HG02852 (cell line): ENCODE data around the gene FTL.

ENCODE experiments used
- ATAC-seq: cut with Tn5 transposase; IDR thresholded peaks from one replicate; pipeline ENCODE4 v1.9.1; 2021; ENCODE audit warnings: mild to moderate bottlenecking, moderate library complexity; ENCODE audit not compliant: unreplicated experiment

Gene FTL

DNA sequence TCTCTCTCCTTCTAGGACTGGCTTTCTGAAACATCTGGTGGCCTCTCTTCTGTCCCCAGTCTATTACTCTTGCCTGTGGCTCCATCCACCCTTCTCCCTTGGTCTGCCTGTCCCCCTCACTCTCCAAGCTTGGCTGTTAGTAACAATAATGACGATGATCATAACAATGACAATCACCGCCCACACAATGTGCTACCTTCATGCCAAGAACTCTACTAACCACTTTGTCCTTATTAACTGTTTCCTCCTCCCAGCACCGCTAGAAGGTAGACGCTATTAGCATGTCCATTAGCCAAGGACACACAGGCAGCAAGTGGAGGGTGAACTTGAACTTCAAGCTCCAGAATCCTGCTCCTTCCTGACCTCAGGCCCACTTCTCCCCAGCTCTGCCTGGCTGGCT, 25.3 kb downstream of the FTL start:
- no peak for ATAC-seq

DNA sequence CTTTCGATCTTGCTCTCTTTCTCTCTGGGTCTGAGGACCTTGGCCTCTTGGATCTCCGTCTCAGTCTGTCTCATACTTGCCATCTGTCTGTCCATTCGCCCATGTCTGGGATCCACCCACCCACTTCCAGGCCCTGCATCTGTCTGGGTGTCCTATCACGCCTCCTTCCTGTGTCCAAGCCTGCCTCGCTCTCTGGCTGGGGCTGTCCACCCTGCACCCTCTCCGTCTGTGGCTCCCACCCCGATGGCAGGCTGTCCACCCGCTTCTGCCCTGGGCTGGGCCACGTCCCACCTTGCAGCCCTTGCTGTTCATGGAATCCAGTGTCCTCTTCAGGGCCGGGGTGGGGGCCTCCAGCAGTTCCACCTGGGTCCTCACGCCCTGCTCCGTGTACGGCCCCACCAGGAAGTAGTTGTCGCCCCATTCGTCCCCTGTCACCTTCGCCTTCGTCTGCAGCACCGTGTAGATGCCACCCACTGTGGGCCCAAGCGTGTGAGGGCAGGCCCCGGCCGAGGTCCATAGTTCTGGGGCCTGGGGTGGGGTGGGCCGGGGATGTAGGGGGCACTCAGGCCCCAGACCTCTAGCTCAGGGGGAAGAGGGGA, 26.0 kb downstream of the FTL start:
- ATAC-seq, result no peak

DNA sequence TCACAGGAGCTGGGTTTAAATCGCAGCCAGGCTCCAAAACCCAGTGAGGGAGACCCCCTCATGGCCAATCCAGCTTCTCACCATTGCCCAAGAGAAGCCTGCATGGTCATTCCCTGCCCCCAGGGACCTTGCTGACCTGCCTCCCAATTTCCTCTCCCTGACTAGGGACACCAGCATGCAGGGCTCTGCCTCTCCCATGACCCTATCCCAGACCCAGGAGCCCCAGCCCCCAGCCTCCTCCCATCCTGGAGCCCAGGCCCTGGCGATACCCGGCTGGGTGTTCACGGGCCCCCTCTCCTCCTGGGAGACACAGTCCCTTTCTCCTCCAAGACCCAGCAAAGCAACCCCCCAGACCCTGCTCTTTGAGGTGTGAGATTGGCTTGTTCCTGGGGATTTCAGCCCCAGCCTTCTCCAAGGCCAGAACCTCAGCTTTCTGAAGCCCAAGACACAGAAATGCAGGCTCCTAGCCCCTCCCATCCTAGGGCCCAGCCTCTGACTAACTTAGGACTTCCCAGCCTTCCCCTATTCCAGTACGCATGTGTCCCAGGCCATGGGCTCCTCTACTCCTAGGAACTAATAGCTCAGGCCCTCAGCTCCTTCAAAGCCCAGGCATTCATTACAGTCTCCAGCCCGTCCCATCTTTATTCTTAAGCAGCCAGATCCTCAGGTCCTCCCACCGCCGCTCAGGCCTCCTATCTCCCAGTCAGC, 26.9 kb downstream of the FTL start:
- no peak for ATAC-seq

DNA sequence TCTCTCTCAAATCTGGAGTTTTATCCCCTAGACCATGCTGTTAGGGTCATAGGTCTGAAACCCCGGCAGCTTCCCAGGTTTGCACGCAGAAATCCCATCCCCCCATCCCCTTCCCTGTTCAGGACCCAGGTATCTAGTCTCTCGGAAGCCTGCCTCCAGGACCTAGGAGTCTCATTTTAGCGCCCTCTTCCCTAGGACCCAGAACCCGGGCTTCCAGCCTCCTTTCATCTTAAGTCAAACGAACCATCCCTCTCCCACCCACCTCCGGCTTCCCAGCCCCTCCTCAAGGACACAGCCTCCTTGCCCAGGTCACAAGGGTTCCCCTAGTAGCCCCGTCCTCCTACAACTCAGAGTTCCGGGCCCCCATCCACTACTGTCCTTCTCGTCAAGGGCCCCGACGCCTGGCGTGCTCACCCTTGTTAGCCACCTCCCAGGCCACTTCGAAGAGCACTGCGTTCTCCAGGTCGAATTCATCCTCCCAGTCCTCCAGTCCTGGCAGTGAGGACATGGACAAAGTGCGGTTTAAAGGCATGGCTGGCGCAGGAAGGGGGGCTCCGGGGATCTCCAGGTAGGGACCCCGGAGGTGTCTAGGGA, 27.6 kb downstream of the FTL start:
- ATAC-seq, result no peak

GRCh38 chr19:48993175-48994034, 28.3 kb downstream of the FTL start, which contains the start of the genes GYS1 and RUVBL2:
Gene GYS1 (minus strand): TSS chr19:48993309. CDS start chr19:48993112, 197 bp downstream.
Gene RUVBL2 (plus strand): TSS chr19:48993887. CDS start chr19:48993912, 25 bp downstream.
- peak; percentile 85 for ATAC-seq

DNA sequence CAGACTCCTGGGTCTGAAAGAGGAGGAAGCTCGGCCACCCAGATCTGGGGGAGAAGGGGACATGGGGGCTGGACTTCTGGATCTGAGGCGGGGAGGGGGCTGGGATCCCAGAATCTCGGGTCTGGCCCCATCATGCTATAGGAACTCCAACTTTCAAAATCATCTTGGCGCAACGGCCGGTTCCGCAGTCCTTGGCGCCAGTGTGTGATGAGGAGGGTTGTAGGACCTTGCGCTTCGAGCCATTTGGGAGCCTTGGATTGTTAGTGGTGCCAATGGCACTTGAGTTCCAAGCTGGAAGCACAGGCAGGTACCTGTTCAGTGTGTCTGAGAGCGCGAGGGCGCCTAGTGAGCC, 28.9 kb downstream of the FTL start:
- ATAC-seq, result no peak

GRCh38 chr19:48997972-48998371, 32.9 kb downstream of the FTL start:
- no peak for ATAC-seq

DNA sequence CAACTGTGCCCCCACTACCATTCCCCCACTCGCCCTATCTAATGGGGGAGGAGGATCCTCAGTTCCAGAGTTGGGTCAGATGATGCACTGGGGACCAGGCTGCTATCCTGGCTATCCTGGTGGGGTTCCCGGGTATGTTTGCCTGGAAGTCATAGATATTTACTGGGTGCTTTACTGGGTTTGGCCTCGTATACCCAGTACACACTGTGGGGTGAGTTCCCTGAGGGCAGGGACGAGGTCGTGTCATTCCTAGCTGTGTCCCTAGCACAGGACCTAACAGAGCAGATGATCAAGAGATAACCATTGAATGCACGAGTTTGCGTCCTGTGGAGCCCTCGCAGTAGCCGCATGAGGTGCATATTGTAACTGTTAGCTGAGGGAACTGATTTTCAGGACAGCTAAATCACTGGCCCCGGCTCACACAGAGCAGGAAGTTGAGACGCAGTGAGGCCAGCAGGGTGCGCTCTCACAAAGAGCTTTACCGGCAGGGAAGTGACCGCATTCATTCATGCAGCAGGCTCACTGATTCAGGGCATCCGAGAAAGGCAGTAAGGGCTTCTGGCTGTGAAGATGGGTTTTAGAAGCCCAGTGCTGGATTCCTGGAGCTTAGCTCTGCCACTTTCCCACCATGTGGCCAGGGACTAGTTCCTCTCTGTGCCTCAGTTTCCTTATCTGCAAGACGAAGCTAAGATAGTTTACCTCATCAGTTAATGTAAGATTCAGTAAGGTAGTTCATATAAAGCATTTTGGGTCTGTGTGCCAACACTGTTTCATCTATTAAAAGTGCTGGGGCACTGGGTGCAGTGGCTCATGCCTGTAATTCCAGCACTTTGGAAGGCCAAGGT, 34.6 kb downstream of the FTL start:
- ATAC-seq, result no peak

DNA sequence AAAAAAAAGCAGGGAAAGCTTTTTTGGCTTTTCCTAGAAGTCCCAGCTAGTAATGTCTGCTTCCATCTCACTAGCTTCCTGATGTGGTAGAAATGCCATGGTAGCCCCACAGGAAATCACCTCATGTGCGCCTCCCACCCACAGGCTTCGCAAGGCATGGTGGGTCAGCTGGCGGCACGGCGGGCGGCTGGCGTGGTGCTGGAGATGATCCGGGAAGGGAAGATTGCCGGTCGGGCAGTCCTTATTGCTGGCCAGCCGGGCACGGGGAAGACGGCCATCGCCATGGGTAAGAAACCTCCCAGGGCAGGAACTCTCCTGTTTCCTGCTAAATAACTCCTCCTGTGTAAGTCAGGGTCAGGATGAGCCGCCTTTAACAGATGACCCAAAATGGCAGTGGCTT, 39.0 kb downstream of the FTL start:
- no peak for ATAC-seq

- no peak for ATAC-seq
Measured at GRCh38 chr19:49004964-49005614, 40.0 kb downstream of the FTL start.

- ATAC-seq, result no peak
Measured at GRCh38 chr19:49006905-49007304, 41.8 kb downstream of the FTL start.

GRCh38 chr19:49009828-49010227, 44.7 kb downstream of the FTL start:
- no peak for ATAC-seq

GRCh38 chr19:49010453-49010852, 45.3 kb downstream of the FTL start:
- no peak for ATAC-seq

DNA sequence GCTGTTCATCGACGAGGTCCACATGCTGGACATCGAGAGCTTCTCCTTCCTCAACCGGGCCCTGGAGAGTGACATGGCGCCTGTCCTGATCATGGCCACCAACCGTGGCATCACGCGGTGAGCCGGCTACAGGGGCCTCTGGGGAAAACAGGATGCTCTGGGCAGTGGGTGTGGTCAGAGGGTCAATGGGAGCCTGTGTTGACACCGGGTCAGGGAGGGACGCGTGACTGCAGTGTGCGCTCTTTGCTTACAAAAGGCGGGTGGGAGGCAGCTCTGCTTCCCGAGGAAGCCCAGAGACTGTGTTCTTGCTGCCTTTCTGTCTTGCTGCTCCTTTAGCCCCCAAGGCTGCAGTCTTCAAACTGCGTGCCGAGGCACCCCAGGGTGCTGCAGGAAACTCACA, 46.1 kb downstream of the FTL start:
- no peak for ATAC-seq

DNA sequence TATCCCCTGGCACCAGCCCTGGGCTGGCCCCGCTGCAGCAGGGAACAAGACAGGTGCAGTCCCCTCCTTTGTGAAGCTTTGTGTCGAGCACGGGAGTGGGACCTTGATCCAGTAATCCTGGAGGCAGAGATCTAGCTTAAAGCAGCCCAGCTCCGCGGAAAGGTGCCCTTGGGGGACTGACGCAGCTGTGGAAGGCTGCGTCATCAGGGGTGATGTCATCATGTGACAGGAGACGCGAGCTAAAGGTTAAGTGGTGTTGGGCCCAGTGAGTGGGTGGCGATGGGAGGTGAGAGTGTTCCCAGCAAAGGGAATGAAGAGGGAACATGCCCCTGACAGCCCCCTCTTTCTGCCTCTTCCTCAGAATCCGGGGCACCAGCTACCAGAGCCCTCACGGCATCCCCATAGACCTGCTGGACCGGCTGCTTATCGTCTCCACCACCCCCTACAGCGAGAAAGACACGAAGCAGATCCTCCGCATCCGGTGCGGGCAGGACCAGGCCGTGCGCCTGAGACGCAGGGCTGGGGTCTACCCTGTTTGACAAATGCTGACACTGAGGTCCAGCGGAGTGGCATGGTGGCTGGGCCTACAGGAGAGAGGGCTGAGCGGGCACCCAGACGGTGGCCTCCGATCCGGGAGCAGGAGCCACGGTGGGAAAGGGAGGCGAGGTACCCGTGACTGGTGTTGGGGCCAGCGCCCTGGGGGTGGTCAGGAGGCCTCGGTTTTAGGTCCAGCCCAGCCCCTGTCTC, 49.2 kb downstream of the FTL start:
- no peak for ATAC-seq

GRCh38 chr19:49014870-49015255, 49.8 kb downstream of the FTL start:
- ATAC-seq, result no peak

DNA sequence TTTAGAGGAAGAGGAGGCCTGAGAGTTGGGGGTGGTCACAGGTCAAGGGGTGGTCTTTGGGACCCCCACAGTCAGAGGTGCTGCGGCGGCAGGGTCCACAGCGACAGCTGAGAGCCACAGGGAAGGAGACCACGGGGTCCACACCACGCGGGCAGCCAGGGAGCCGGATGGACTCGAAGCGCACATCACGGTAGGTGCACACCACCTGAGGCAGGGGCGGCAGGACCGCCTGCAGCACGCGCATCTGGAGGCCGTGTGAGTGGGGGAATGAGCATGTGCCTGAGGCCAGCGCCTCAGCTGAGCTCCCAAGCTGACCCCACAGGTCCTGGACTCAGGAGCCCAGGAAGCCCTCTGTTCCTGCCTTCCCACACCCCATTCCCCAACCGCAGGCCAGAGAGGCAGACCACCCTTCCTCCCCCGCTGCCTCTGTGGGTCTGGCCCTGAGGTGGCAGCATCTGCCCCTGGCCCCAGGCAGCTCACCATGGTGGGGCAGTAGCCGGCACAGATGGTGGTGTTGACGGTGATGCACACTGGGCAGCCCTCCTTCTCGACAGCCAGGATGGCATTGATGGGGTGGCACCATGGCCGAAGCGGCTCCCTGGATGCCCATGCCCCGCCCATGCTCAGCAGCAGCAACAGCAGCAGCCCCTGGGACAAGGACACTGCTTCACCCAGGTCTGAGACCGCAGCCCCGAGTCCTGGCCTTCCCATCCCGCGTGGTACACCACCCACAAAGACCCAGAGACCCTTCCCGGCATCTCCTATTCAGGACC, 51.1 kb downstream of the FTL start:
- ATAC-seq, result no peak
